Liver (tissue), 3 donors: ENCODE data around the gene STX1A.

ENCODE experiments used
- EGR1 ChIP-seq, 2 donors: IDR thresholded peaks; 2 replicates each; pipeline ENCODE4 v1.6.1; 2016 to 2018; ENCODE audit warnings: antibody characterized with exemption in 2 of 2, low read depth in 2 of 2
- GABPA ChIP-seq, 2 donors: IDR thresholded peaks in 1 of 2; conservative IDR thresholded peaks in 1 of 2; 2 replicates each; pipeline ENCODE4 v1.6.1; 2016; ENCODE audit warnings: antibody characterized with exemption in 2 of 2, mild to moderate bottlenecking in 1 of 2, moderate library complexity in 1 of 2
- HNF4A ChIP-seq, 2 donors: conservative IDR thresholded peaks; 2 replicates each; pipeline ENCODE4 v1.6.1; 2016; ENCODE audit warnings: antibody characterized with exemption in 2 of 2, mild to moderate bottlenecking in 2 of 2
- HNF4G ChIP-seq: IDR thresholded peaks from 2 replicates; pipeline ENCODE4 v1.6.1; 2016; ENCODE audit warnings: antibody characterized with exemption
- JUND ChIP-seq, 2 donors: IDR thresholded peaks; 2 replicates each; pipeline ENCODE4 v1.6.1; 2016; ENCODE audit warnings: antibody characterized with exemption in 2 of 2
- RAD21 ChIP-seq, 2 donors: IDR thresholded peaks; 2 replicates each; pipeline ENCODE4 v1.6.1; 2016; ENCODE audit warnings: antibody characterized with exemption in 2 of 2, mild to moderate bottlenecking in 2 of 2
- RXRA ChIP-seq, 2 donors: IDR thresholded peaks; 2 replicates each; pipeline ENCODE4 v1.6.1; 2017 to 2018; ENCODE audit warnings: antibody characterized with exemption in 2 of 2, mild to moderate bottlenecking in 1 of 2
- SP1 ChIP-seq: IDR thresholded peaks from 2 replicates; pipeline ENCODE4 v1.6.1; 2018; ENCODE audit warnings: antibody characterized with exemption, mild to moderate bottlenecking
- TAF1 ChIP-seq: conservative IDR thresholded peaks from 2 replicates; pipeline ENCODE4 v1.6.1; 2016; ENCODE audit warnings: antibody characterized with exemption, mild to moderate bottlenecking
- YY1 ChIP-seq: IDR thresholded peaks from 2 replicates; pipeline ENCODE4 v1.6.1; 2016; ENCODE audit warnings: antibody characterized with exemption, mild to moderate bottlenecking
- TF ChIP-seq, protein P1 (sequence below): IDR thresholded peaks from 2 replicates; pipeline ENCODE4 v1.6.1; 2016; ENCODE audit warnings: antibody characterized with exemption, mild to moderate bottlenecking
- TF ChIP-seq, protein P2 (sequence below): IDR thresholded peaks from 2 replicates; pipeline ENCODE4 v1.6.1; 2016; ENCODE audit warnings: antibody characterized with exemption
- TF ChIP-seq, protein P3 (sequence below): fragments of 150-350 bp; IDR thresholded peaks from 2 replicates; pipeline ENCODE4 v1.5.1; 2017; ENCODE audit warnings: improper control_type of control experiment, low read depth, low read length; ENCODE audit not compliant: missing input control
- TF ChIP-seq, protein P4 (sequence below): IDR thresholded peaks from 2 replicates; pipeline ENCODE4 v1.6.1; 2016; ENCODE audit warnings: antibody characterized with exemption
- donor health status: healthy.
- donor health status: healthy.

DNA sequence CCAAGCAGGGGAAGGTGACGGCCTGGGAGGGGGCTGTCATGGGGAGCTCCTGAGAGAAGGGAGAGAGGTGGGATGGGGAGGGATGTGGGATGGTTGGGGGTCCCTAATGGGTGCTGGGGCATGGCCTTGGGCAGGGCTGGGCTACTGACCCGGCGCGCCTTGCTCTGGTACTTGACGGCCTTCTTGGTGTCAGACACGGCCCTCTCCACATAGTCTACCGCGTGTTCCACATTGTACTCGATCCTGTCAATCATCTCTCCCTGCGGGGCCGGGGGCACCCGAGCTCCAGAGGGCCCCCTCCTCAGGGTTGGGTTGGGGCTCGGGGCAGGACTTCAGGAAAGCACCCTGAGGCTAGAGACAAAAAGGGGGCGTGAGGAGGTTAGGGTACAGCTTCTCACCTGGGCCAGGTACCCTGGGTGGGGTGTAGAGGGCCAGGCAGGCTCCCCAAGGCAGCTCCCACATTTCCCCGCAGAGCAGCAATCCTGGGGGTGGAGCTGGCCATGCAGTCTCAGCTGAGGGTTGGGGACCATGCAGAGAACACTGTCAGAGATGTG, 18.8 kb downstream of the STX1A start:
- TF ChIP-seq, protein P1, sequence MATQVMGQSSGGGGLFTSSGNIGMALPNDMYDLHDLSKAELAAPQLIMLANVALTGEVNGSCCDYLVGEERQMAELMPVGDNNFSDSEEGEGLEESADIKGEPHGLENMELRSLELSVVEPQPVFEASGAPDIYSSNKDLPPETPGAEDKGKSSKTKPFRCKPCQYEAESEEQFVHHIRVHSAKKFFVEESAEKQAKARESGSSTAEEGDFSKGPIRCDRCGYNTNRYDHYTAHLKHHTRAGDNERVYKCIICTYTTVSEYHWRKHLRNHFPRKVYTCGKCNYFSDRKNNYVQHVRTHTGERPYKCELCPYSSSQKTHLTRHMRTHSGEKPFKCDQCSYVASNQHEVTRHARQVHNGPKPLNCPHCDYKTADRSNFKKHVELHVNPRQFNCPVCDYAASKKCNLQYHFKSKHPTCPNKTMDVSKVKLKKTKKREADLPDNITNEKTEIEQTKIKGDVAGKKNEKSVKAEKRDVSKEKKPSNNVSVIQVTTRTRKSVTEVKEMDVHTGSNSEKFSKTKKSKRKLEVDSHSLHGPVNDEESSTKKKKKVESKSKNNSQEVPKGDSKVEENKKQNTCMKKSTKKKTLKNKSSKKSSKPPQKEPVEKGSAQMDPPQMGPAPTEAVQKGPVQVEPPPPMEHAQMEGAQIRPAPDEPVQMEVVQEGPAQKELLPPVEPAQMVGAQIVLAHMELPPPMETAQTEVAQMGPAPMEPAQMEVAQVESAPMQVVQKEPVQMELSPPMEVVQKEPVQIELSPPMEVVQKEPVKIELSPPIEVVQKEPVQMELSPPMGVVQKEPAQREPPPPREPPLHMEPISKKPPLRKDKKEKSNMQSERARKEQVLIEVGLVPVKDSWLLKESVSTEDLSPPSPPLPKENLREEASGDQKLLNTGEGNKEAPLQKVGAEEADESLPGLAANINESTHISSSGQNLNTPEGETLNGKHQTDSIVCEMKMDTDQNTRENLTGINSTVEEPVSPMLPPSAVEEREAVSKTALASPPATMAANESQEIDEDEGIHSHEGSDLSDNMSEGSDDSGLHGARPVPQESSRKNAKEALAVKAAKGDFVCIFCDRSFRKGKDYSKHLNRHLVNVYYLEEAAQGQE = no peak
- TF ChIP-seq TAF1 (no peak), YY1 (no peak), GABPA (IDR thresholded peaks at IDR 0.05 in 1 of 2, conservative IDR thresholded peaks at IDR 0.05 in 1 of 2) (no peak), EGR1 (IDR thresholded peaks at IDR 0.05; ENCODE audit: low read depth in 2 of 2) (no peak), HNF4G (no peak), RAD21 (IDR thresholded peaks at IDR 0.05) (no peak), HNF4A (conservative IDR thresholded peaks at IDR 0.05) (no peak), RXRA (IDR thresholded peaks at IDR 0.05) (no peak), JUND (IDR thresholded peaks at IDR 0.05) (no peak), SP1 (no peak)
- TF ChIP-seq, protein P2, sequence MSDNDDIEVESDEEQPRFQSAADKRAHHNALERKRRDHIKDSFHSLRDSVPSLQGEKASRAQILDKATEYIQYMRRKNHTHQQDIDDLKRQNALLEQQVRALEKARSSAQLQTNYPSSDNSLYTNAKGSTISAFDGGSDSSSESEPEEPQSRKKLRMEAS = no peak
- TF ChIP-seq, protein P3, sequence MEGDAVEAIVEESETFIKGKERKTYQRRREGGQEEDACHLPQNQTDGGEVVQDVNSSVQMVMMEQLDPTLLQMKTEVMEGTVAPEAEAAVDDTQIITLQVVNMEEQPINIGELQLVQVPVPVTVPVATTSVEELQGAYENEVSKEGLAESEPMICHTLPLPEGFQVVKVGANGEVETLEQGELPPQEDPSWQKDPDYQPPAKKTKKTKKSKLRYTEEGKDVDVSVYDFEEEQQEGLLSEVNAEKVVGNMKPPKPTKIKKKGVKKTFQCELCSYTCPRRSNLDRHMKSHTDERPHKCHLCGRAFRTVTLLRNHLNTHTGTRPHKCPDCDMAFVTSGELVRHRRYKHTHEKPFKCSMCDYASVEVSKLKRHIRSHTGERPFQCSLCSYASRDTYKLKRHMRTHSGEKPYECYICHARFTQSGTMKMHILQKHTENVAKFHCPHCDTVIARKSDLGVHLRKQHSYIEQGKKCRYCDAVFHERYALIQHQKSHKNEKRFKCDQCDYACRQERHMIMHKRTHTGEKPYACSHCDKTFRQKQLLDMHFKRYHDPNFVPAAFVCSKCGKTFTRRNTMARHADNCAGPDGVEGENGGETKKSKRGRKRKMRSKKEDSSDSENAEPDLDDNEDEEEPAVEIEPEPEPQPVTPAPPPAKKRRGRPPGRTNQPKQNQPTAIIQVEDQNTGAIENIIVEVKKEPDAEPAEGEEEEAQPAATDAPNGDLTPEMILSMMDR = no peak
- TF ChIP-seq, protein P4, sequence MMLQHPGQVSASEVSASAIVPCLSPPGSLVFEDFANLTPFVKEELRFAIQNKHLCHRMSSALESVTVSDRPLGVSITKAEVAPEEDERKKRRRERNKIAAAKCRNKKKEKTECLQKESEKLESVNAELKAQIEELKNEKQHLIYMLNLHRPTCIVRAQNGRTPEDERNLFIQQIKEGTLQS = no peak
